Adrenal gland (tissue), 12 donors: ENCODE measurements around the gene CIC. TPM values are rescaled to one million over a fixed set of nuclear protein-coding genes. Genes with fewer than 3 reads are reported as not detected.

Source experiments
- DNase-seq, 7 donors: peaks; one replicate each; pipeline ENCODE4 v3.0.0-alpha.2; 2019 to 2020
- H3K27ac ChIP-seq, 5 donors: fragments of 200-600 bp; sonication (generic) in 4 of 5; 1 replicate in 3 of 5; 2 replicates in 2 of 5; pipeline versions ENCODE4 v1.5.1 to v1.8.0; 2016 to 2020; ENCODE audit warnings: mild to moderate bottlenecking in 1 of 5
- H3K27me3 ChIP-seq: fragments of 200-600 bp; 2 replicates; pipeline ENCODE4 v1.8.0; 2021
- H3K36me3 ChIP-seq, 2 donors: fragments of 200-600 bp; replicated peaks in 1 of 2; 1 replicate in 1 of 2; 2 replicates in 1 of 2; pipeline versions ENCODE4 v1.5.1 to v1.8.0; 2018 to 2022
- H3K4me1 ChIP-seq, 2 donors: fragments of 200-600 bp; replicated peaks in 1 of 2; 1 replicate in 1 of 2; 2 replicates in 1 of 2; pipeline versions ENCODE4 v1.5.1 to v1.8.0; 2018 to 2021
- H3K4me3 ChIP-seq, 4 donors: fragments of 200-600 bp; sonication (generic) in 3 of 4; one replicate each; pipeline ENCODE4 v1.5.1; 2016 to 2018
- H3K9me3 ChIP-seq, 3 donors: fragments of 200-600 bp; sonication (generic) in 1 of 3; replicated peaks in 1 of 3; 1 replicate in 2 of 3; 2 replicates in 1 of 3; pipeline versions ENCODE4 v1.5.1 to v1.8.0; 2016 to 2021
- CTCF ChIP-seq, 6 experiments: fragments of 450-650 bp in 4 of 6; fragments of 200-600 bp in 2 of 6; sonication (generic) in 1 of 6; IDR thresholded peaks; 1 replicate in 5 of 6; 2 replicates in 1 of 6; pipeline versions ENCODE4 v1.5.1 to v1.8.0; 2016 to 2021; ENCODE audit warnings: antibody characterized with exemption in 6 of 6, mild to moderate bottlenecking in 2 of 6, moderate library complexity in 1 of 6
- POLR2A ChIP-seq, 2 donors: fragments of 450-650 bp; IDR thresholded peaks; one replicate each; pipeline ENCODE4 v1.6.1; 2017; ENCODE audit warnings: antibody characterized with exemption in 2 of 2, mild to moderate bottlenecking in 2 of 2, moderate library complexity in 1 of 2
- WGBS, 4 donors: extraction: QIAGEN DNeasy Blood & Tissue Kit in 2 of 4; methylation state at CpG; one replicate each; pipeline versions ENCODE4 v1.1.5 to v1.1.7; 2013 to 2017; 5-methylcytosine and 5-hydroxymethylcytosine counted together
- intact Hi-C, 2 donors: fragments of 100-400 bp; cut with DNase I; formaldehyde crosslinking; loops; one replicate each; pipeline versions ENCODE4 v1.14.1 to v1.15.0; 2022 to 2023
- polyA plus RNA-seq, 3 donors: library from polyadenylated mRNA; stranded (reverse); fragments of 200-250 nt in 2 of 3; fragments of 350-450 nt in 1 of 3; fragmentation: Illumina TruSeq in 1 of 3; extraction: RNeasy Lipid Tissue Mini Kit (QIAGEN cat#74804) in 1 of 3; gene quantifications; one replicate each; pipeline ENCODE4 v1.2.3, GENCODE V29; 2013 to 2014
- total RNA-seq, 9 donors: library from RNA; depleted of rRNA in 4 of 9; stranded (reverse); fragments of >200 nt in 4 of 9; fragments of 120-200 nt in 1 of 9; fragmentation: NEBNext Ultra II Directional in 1 of 9; extraction: Animal tissue kit (Norgen Biotek cat#: 25700) in 1 of 9; gene quantifications; one replicate each; pipeline versions ENCODE4 v1.1.0 to v1.2.4, GENCODE V29; 2013 to 2023
- donor health status: healthy with polysubstance abuse.
- donor health status: Bipolar disorder and iron deficiency.
- donor health status: DM: yes; HTN: yes; CAD: no.
- donor health status: DM: no; HTN: no; CAD: no.
- donor health status: DM: no; HTN: no; CAD: no.
- donor health status: DM: yes; HTN: yes; CAD: no.

Gene CIC
- total and polyA plus RNA-seq, 12 donors: 11.9 to 171 (median 71.9) TPM

- intact Hi-C loops: no loop called here
- no peaks in the 10 kb centered on the region for H3K9me3 ChIP-seq
- no peaks in the 10 kb centered on the region for H3K27me3 ChIP-seq
- no peak for DNase-seq
- no peak overlapping the region for H3K4me3 ChIP-seq
- H3K27ac ChIP-seq: no peak overlapping the region
- peaks cover 0 to 52% of the 10 kb centered on the region in 2 donors for H3K36me3 ChIP-seq
- 93 to 96% (median 95%) methylated on average over 27 to 37 of the region's 37 CpGs for WGBS, 4 donors
- TF ChIP-seq CTCF (IDR thresholded peaks at IDR 0.05) (no peak), POLR2A (IDR thresholded peaks at IDR 0.05) (no peak)
- peaks cover 5 to 21% of the 10 kb centered on the region in 2 donors for H3K4me1 ChIP-seq
These were observed 43.9 kb upstream of the CIC start for GRCh38 chr19:42224940-42225717.

GRCh38 chr19:42225718-42226292, 43.2 kb upstream of the CIC start:
- DNase-seq: no peak
- TF ChIP-seq POLR2A (IDR thresholded peaks at IDR 0.05) (no peak), CTCF (IDR thresholded peaks at IDR 0.05) (no peak)
- Histone ChIP-seq H3K27ac (no peak overlapping the region), H3K4me3 (no peak overlapping the region), H3K36me3 (peaks cover 0 to 57% of the 10 kb centered on the region in 2 donors), H3K9me3 (no peaks in the 10 kb centered on the region), H3K27me3 (no peaks in the 10 kb centered on the region), H3K4me1 (peaks cover 3 to 18% of the 10 kb centered on the region in 2 donors)
- intact Hi-C loops: no loop called here
- 95 to 96% (median 95%) methylated on average over 10 to 33 of the region's 33 CpGs for WGBS, 4 donors

- Histone ChIP-seq H3K27me3 (no peaks in the 10 kb centered on the region), H3K36me3 (peaks cover 0 to 68% of the 10 kb centered on the region in 2 donors), H3K4me1 (peaks cover 0 to 8% of the 10 kb centered on the region in 2 donors), H3K4me3 (no peak overlapping the region), H3K27ac (no peak overlapping the region), H3K9me3 (no peaks in the 10 kb centered on the region)
- no peak for DNase-seq
- TF ChIP-seq POLR2A (IDR thresholded peaks at IDR 0.05): no peak
- TF ChIP-seq CTCF (IDR thresholded peaks at IDR 0.05): no peak
- intact Hi-C loops: no loop called here
- 75 to 100% (median 82%) methylated on average over 1 of the region's 1 CpG for WGBS, 4 donors
These were observed 42.2 kb upstream of the CIC start for GRCh38 chr19:42226886-42227285.

- Histone ChIP-seq H3K4me1 (peaks cover 3 to 9% of the 10 kb centered on the region in 2 donors), H3K27me3 (no peaks in the 10 kb centered on the region), H3K4me3 (no peak overlapping the region), H3K36me3 (peaks cover 0 to 85% of the 10 kb centered on the region in 2 donors), H3K27ac (no peak overlapping the region), H3K9me3 (no peaks in the 10 kb centered on the region)
- no peak for DNase-seq
- intact Hi-C loops: no loop called here
- 69 to 83% (median 75%) methylated on average over 4 of the region's 4 CpGs for WGBS, 4 donors
- TF ChIP-seq POLR2A (IDR thresholded peaks at IDR 0.05): no peak
- TF ChIP-seq CTCF (IDR thresholded peaks at IDR 0.05): no peak
These were observed 40.4 kb upstream of the CIC start for GRCh38 chr19:42228641-42229040.
